DOHH2 (cell line): ENCODE measurements around the gene STMND1.

Experiments used
- H3F3A ChIP-seq: fragments of 200-600 bp; sonication (generic), shearing (Covaris generic); 2 replicates; pipeline ENCODE4 v1.6.0; 2016; ENCODE audit warnings: antibody characterized with exemption, mild to moderate bottlenecking; ENCODE audit not compliant: control insufficient read depth, insufficient read depth
- H3K27ac ChIP-seq: fragments of 200-600 bp; sonication (generic); 2 replicates; pipeline ENCODE4 v1.5.1; 2014; ENCODE audit warnings: low read depth, mild to moderate bottlenecking, low read length, moderate library complexity
- H3K27me3 ChIP-seq: fragments of 200-600 bp; sonication (generic); 2 replicates; pipeline ENCODE4 v1.6.1; 2014; ENCODE audit warnings: mild to moderate bottlenecking, low read length, mixed read lengths; ENCODE audit not compliant: control insufficient read depth
- H3K36me3 ChIP-seq: fragments of 200-600 bp; sonication (generic); 2 replicates; pipeline ENCODE4 v1.6.1; 2014; ENCODE audit warnings: mild to moderate bottlenecking, low read length, moderate library complexity, mixed read lengths; ENCODE audit not compliant: control insufficient read depth
- H3K4me1 ChIP-seq: fragments of 200-600 bp; sonication (generic); 2 replicates; pipeline ENCODE4 v1.6.1; 2014; ENCODE audit warnings: mild to moderate bottlenecking, low read length, mixed read lengths; ENCODE audit not compliant: control insufficient read depth
- H3K4me2 ChIP-seq: fragments of 200-600 bp; sonication (generic); 2 replicates; pipeline ENCODE4 v1.6.0; 2014; ENCODE audit warnings: mild to moderate bottlenecking, low read length, moderate library complexity
- H3K4me3 ChIP-seq: fragments of 200-600 bp; sonication (generic); 2 replicates; pipeline ENCODE4 v1.5.1; 2014; ENCODE audit warnings: mild to moderate bottlenecking, low read length, mixed read lengths
- H3K79me2 ChIP-seq: fragments of 200-600 bp; sonication (generic); 2 replicates; pipeline ENCODE4 v1.6.1; 2014; ENCODE audit warnings: mild to moderate bottlenecking, low read length, mixed read lengths; ENCODE audit not compliant: control insufficient read depth
- H3K9me2 ChIP-seq: fragments of 200-600 bp; sonication (generic); replicated peaks from 2 replicates; pipeline ENCODE4 v1.6.1; 2014; ENCODE audit warnings: mild to moderate bottlenecking, low read length, mixed read lengths; ENCODE audit not compliant: control insufficient read depth
- H3K9me3 ChIP-seq: fragments of 200-600 bp; sonication (generic); 2 replicates; pipeline ENCODE4 v1.6.1; 2014; ENCODE audit warnings: antibody characterized with exemption, low read length, mixed read lengths; ENCODE audit not compliant: control insufficient read depth, insufficient read depth
- H4K20me1 ChIP-seq: fragments of 200-600 bp; sonication (generic); 2 replicates; pipeline ENCODE4 v1.6.0; 2014; ENCODE audit warnings: low read depth, mild to moderate bottlenecking, antibody characterized with exemption, low read length, moderate library complexity; ENCODE audit not compliant: control insufficient read depth, insufficient read depth
- EZH2phosphoT487 ChIP-seq: fragments of 200-600 bp; sonication (generic); IDR thresholded peaks from 2 replicates; pipeline ENCODE4 v1.6.1; 2017; ENCODE audit warnings: borderline replicate concordance, mild to moderate bottlenecking, antibody characterized with exemption, low read length, moderate library complexity, mixed read lengths
- TF ChIP-seq, protein P1 (sequence below): fragments of 200-600 bp; sonication (generic); IDR thresholded peaks from one replicate; pipeline ENCODE4 v1.5.1; 2014; ENCODE audit warnings: antibody characterized with exemption, mild to moderate bottlenecking, low read depth, low read length; ENCODE audit not compliant: poor library complexity, severe bottlenecking

The STMND1 gene

DNA sequence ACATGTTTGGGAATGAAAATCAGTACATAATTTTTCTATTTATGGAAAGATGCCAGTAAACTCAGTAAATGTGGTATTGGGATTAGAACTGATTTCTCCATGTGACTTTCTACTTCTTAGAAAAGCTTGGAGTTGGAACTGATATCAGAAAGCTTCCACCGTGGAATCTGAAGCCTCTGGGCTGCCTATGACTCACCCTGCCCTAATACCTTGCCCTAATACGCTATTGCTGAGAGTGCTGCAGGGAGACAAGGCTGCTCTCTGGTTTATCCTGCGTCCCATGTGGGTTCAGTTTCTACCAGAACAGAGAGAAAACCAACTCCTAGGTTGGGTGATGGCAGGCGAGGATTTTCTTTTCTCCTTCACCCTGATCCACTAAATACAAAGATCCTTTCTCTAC lies 3.3 kb upstream of the STMND1 start:
- no peaks in the 10 kb centered on the region for H3K9me3 ChIP-seq

DNA sequence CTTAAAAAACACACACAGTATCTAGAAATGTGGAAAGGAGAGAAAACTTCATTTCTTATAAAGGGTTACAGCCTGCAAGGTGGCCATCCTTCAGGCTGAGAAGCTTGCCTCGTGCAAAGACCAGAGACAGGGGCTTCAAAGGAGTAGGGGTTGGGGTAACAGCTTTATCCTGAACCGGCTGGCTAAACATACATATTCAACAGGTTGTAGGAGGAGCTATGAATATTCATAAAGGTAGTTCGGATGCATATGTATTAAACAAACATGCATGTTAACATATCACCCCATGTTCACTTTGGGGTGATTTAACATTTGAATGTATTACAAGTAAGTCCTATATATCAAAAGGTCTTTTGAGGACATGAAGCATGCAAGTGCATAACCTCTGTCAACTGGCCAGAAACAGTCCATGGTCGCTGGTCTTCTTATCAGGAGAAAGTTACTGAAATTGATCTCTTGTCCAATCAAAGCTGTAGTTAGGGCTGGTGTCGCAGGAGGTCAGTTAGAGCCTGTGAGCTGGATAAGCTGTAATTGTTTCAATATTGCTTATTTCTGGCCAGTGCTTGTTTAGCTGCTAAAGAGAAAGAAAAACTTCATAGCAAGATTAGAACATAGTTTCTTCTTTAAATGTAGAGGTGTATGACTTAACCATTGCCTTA lies 2.3 kb upstream of the STMND1 start:
- Histone ChIP-seq H3K4me1 (no peaks in the 10 kb centered on the region), H3F3A (no peaks in the 10 kb centered on the region), H3K36me3 (no peaks in the 10 kb centered on the region), H3K4me2 (no peak overlapping the region), H3K9me2 (no peaks in the 10 kb centered on the region), H3K4me3 (no peak overlapping the region), H3K27ac (no peak overlapping the region), H3K9me3 (no peaks in the 10 kb centered on the region), H3K79me2 (no peaks in the 10 kb centered on the region), H3K27me3 (no peaks in the 10 kb centered on the region), H4K20me1 (no peaks in the 10 kb centered on the region)
- TF ChIP-seq, protein P1, sequence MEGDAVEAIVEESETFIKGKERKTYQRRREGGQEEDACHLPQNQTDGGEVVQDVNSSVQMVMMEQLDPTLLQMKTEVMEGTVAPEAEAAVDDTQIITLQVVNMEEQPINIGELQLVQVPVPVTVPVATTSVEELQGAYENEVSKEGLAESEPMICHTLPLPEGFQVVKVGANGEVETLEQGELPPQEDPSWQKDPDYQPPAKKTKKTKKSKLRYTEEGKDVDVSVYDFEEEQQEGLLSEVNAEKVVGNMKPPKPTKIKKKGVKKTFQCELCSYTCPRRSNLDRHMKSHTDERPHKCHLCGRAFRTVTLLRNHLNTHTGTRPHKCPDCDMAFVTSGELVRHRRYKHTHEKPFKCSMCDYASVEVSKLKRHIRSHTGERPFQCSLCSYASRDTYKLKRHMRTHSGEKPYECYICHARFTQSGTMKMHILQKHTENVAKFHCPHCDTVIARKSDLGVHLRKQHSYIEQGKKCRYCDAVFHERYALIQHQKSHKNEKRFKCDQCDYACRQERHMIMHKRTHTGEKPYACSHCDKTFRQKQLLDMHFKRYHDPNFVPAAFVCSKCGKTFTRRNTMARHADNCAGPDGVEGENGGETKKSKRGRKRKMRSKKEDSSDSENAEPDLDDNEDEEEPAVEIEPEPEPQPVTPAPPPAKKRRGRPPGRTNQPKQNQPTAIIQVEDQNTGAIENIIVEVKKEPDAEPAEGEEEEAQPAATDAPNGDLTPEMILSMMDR, result no peak
- no peak for TF ChIP-seq EZH2phosphoT487

More for the DNA sequence above, 3.3 kb upstream of the STMND1 start:
- H3K27me3 ChIP-seq, result no peaks in the 10 kb centered on the region
- TF ChIP-seq, protein P1, result no peak
- no peak overlapping the region for H3K27ac ChIP-seq
- no peaks in the 10 kb centered on the region for H3K79me2 ChIP-seq
- no peak overlapping the region for H3K4me3 ChIP-seq
- no peak overlapping the region for H3K4me2 ChIP-seq
- H4K20me1 ChIP-seq, result no peaks in the 10 kb centered on the region
- H3F3A ChIP-seq, result no peaks in the 10 kb centered on the region
- no peaks in the 10 kb centered on the region for H3K36me3 ChIP-seq
- H3K4me1 ChIP-seq, result no peaks in the 10 kb centered on the region
- H3K9me2 ChIP-seq, result no peaks in the 10 kb centered on the region

DNA sequence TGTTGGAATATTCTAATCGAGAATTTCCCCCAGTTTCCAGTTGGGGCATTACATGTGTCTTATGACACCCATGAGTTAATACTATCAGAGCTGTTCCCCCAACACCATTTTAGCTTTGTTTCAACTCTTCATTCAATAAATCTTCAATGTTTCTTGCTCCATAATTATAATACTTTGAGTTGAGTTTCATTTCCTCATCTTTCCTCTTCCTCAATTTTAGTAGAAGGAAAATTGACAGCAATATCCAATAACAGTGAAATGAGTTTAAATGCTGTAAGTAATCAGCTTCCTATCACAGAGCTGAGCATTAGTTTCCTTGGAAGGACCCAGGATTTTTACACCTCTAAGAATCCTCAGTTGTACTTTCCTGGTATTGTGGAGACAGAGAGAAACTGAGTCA lies 1.0 kb upstream of the STMND1 start:
- no peaks in the 10 kb centered on the region for H3K27me3 ChIP-seq
- H3K36me3 ChIP-seq, result no peaks in the 10 kb centered on the region
- no peaks in the 10 kb centered on the region for H3K9me3 ChIP-seq
- TF ChIP-seq EZH2phosphoT487, result no peak
- no peaks in the 10 kb centered on the region for H4K20me1 ChIP-seq
- no peak overlapping the region for H3K4me2 ChIP-seq
- no peak overlapping the region for H3K27ac ChIP-seq
- no peak overlapping the region for H3K4me3 ChIP-seq
- no peaks in the 10 kb centered on the region for H3K9me2 ChIP-seq
- no peaks in the 10 kb centered on the region for H3F3A ChIP-seq
- no peaks in the 10 kb centered on the region for H3K4me1 ChIP-seq
- H3K79me2 ChIP-seq, result no peaks in the 10 kb centered on the region

DNA sequence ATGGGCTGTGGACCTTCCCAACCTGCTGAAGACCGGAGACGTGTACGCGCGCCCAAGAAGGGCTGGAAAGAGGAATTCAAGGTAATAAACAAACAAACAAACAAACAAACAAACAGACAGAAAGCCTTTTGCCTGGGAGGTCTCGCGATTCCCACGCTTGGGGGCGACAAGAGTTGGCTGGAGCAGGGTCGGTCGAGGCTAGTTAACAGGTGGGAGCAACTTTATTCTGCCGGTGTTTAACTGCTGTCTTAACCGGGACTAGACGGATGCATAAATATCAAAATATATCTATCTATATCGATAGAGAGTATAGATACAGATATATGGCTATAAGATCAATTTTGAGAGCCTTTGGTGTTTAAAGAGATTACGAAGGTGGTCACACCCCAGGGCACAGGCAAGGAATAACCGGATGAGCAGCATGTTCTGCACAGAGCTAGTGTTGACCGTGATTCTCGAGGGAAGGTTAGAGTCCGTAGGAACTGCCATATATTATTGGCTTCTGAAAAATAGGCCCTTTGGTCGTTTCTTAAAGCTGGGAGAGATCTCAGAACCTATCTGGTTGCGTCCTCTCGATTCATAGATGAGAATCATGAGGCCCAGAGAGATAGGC lies 514 bp downstream of the STMND1 start:
- H3K36me3 ChIP-seq, result no peaks in the 10 kb centered on the region
- H3K4me2 ChIP-seq, result no peak overlapping the region
- no peaks in the 10 kb centered on the region for H4K20me1 ChIP-seq
- no peak overlapping the region for H3K27ac ChIP-seq
- TF ChIP-seq, protein P1, result no peak
- no peak for TF ChIP-seq EZH2phosphoT487
- H3K79me2 ChIP-seq, result no peaks in the 10 kb centered on the region
- H3K4me3 ChIP-seq, result no peak overlapping the region
- no peaks in the 10 kb centered on the region for H3K4me1 ChIP-seq
- no peaks in the 10 kb centered on the region for H3K9me3 ChIP-seq
- H3K9me2 ChIP-seq, result no peaks in the 10 kb centered on the region
- H3F3A ChIP-seq, result no peaks in the 10 kb centered on the region
- no peaks in the 10 kb centered on the region for H3K27me3 ChIP-seq
